Stimulated activated naive CD8-positive, alpha-beta T cell treated with anti-CD3 and anti-CD28 coated beads, Interleukin-15, Interleukin-2, amounts not matched to agents 100 ng/mL and 50 ng/mL, for 24 hours (primary cell): Measurements from ENCODE around the gene EEF1AKMT1.

ENCODE experiments used
- H3K27ac Mint-ChIP-seq: one replicate; pipeline ENCODE4 v1.8.0; 2021; ENCODE audit warnings: mild to moderate bottlenecking, mixed read lengths
- H3K27me3 Mint-ChIP-seq: one replicate; pipeline ENCODE4 v1.8.0; 2021; ENCODE audit warnings: mixed read lengths
- H3K36me3 Mint-ChIP-seq: one replicate; pipeline ENCODE4 v1.8.0; 2021; ENCODE audit warnings: low read depth, mixed read lengths
- H3K4me1 Mint-ChIP-seq: one replicate; pipeline ENCODE4 v1.8.0; 2021; ENCODE audit warnings: low read depth, mixed read lengths
- H3K4me3 Mint-ChIP-seq: one replicate; pipeline ENCODE4 v1.8.0; 2021; ENCODE audit warnings: mild to moderate bottlenecking, mixed read lengths
- H3K9me3 Mint-ChIP-seq: one replicate; pipeline ENCODE4 v1.8.0; 2021; ENCODE audit warnings: mixed read lengths

EEF1AKMT1 gene

DNA sequence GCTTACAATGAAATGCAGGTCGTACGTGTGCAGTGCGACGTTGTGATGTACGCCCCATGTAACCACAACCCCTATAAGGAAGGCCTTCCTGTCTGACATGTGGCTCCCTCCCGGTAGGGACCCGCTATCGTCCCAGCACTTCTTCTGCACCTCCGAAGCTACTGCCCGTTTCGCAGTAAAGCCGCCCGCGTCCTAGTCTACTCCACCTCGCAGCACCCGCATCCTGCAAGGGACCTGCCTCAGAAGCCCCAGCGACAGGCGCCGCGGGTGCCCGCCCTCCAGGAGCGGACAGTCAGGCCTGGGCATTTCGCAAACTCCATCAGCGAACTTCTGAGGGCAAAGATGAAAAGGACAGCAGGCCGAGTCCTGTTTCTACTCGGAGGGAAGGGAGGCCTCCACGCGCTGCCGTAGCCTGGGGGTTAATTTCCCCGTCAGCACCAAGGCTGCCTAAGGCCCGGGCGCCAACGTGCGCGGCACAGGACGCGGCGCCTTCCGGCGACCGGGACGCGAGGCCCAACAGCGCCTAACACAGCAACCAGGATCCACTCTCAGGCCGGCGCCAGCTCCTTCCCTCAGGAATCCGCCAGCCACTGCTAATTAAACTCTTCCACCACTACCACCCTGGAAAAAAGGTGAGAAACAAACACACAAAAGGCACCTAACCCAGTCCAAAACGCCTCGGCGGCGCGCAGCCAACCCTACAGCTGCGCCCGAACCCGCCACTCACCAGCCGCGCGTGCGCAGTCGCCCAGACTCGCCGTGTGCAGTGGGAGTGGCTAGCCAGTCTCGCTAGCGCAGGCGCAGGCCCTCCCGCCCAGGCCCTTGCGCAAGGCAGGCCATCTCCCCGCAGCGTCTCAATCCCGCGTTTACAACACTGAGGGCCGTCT lies at the start of gene EEF1AKMT1:
Gene EEF1AKMT1, minus strand, starts transcription at position 768 of the 887 bp plus-strand sequence. CDS start 16,363 bp downstream, outside the sequence.
- peak within 1 kb of the TSS; percentile 99 for H3K27ac Mint-ChIP-seq
- H3K36me3 Mint-ChIP-seq: peaks cover 75% of the 10 kb centered on the region
- H3K9me3 Mint-ChIP-seq: peaks cover 12% of the 10 kb centered on the region
- H3K27me3 Mint-ChIP-seq: no peaks in the 10 kb centered on the region
- H3K4me3 Mint-ChIP-seq: peak within 1 kb of the TSS; percentile 94
- peaks cover 60% of the 10 kb centered on the region for H3K4me1 Mint-ChIP-seq

DNA sequence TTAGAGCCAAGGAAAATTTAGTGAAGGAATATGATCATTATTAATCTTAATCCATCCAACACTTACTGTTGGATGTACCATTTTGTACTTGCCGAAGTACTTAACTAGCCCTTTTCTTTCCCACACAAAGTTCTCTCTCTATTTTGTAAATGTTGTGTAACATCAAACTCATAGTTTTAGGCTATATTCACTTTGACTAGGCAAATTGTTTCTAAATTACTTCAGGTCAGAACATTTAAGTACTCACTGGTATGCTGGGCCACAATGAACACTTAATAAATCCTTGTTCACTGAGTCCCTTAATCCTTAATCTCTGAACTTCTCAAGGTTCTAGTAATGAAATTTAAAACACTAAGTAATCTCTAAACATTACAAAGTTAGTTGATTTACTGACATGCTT lies 49.3 kb upstream of the EEF1AKMT1 start:
- Mint-ChIP-seq H3K4me3 (no peak overlapping the region), H3K9me3 (no peaks in the 10 kb centered on the region), H3K27me3 (no peaks in the 10 kb centered on the region), H3K36me3 (peaks cover 52% of the 10 kb centered on the region), H3K27ac (no peak overlapping the region), H3K4me1 (peaks cover 22% of the 10 kb centered on the region)

DNA sequence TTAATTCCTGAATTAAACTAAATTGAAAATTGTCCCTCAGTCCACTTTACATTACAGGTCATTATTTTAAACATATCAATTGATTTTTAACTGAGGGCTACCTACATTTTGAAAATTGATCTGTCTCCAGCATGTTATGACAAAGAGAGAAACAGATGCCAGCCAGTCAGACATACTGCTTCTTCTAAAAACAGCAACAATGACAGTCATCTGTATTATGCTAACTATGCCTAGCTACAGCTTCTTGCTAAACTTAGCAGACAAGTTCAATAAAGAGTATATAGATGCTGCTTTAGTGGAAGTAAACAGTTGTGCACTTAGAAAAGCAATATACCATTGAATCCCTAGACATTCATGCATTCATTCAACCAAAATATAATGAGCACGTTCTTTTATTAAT lies 48.6 kb upstream of the EEF1AKMT1 start:
- H3K4me3 Mint-ChIP-seq: no peak overlapping the region
- H3K36me3 Mint-ChIP-seq: peaks cover 54% of the 10 kb centered on the region
- H3K9me3 Mint-ChIP-seq: no peaks in the 10 kb centered on the region

DNA sequence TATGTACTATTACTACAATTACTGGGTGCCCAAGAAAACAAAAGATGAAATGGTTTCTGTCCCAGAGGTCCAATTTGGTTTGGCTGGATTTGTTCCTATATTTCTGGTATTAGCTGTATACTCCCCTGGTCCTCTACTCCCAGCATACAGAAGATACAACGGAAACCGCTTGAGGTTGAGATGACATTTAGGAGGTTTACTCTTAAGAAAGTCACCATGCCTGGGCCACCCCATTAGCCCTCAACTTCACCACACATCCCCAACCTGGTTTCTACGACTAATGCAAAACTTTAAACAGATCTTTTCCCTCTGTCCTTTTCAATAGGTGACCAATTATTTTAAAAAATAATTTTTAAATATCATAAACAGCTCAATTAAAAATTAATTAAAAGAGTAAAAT lies 46.0 kb upstream of the EEF1AKMT1 start:
- peaks cover 55% of the 10 kb centered on the region for H3K36me3 Mint-ChIP-seq
- no peak overlapping the region for H3K4me3 Mint-ChIP-seq
- no peaks in the 10 kb centered on the region for H3K27me3 Mint-ChIP-seq
- no peak overlapping the region for H3K27ac Mint-ChIP-seq
- peaks cover 21% of the 10 kb centered on the region for H3K4me1 Mint-ChIP-seq
- no peaks in the 10 kb centered on the region for H3K9me3 Mint-ChIP-seq

More for the DNA sequence above, 48.6 kb upstream of the EEF1AKMT1 start:
- Mint-ChIP-seq H3K4me1 (peaks cover 21% of the 10 kb centered on the region), H3K27ac (no peak overlapping the region), H3K27me3 (no peaks in the 10 kb centered on the region)

DNA sequence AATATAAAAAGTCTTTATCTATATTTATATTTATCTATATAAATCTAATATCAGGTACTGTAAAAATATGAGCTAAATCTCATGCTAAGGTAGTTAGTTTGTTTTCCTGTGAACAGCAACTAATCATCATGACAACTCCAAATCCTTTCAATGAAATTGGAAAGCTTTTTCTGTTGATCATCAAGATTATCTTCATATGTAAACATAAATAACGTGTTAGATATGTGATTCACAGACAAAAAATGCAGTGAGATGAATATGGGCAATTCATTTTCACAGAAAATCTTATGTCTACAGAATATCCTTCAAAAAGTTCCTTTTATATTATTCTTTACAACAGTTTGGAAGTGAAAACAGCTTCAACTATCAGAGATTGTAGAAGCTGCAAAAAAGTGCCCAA lies 41.7 kb upstream of the EEF1AKMT1 start:
- peaks cover 19% of the 10 kb centered on the region for H3K4me1 Mint-ChIP-seq
- H3K27ac Mint-ChIP-seq: no peak overlapping the region
- peaks cover 57% of the 10 kb centered on the region for H3K36me3 Mint-ChIP-seq
- no peak overlapping the region for H3K4me3 Mint-ChIP-seq
- H3K27me3 Mint-ChIP-seq: no peaks in the 10 kb centered on the region
- H3K9me3 Mint-ChIP-seq: no peaks in the 10 kb centered on the region

DNA sequence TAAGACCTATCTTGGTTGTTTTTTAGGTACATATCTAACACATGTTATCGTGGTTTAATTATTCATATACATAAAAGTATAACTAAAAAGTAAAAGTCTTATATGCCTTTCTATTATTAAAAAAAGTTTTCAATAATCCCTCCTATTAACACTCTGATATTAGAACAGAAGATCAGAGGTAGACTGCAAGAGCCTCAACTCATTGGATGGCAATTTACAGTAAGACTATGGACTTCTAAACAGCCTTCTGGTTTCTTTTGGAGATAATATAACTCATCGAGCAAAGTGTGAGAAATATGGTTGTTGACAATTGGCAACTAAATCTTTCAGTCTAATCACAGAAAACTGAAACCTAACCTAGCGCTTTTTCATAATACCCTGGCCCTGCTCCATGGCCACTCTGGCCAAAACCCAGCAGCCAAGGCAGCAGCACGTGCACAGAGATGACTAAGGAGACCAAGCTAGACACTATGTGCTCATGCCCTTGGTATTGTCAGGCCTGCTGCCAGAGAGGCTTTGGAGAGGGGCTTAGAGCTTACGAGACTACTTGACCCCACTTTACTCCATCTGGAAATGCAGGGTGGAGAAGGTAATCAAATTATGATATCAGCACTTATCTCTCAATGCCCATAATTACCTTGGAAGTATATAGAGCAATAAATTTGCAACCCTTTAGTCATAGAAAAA lies 40.6 kb upstream of the EEF1AKMT1 start:
- Mint-ChIP-seq H3K36me3 (peaks cover 58% of the 10 kb centered on the region), H3K4me1 (peaks cover 10% of the 10 kb centered on the region), H3K9me3 (no peaks in the 10 kb centered on the region), H3K4me3 (no peak overlapping the region), H3K27ac (no peak overlapping the region), H3K27me3 (no peaks in the 10 kb centered on the region)

DNA sequence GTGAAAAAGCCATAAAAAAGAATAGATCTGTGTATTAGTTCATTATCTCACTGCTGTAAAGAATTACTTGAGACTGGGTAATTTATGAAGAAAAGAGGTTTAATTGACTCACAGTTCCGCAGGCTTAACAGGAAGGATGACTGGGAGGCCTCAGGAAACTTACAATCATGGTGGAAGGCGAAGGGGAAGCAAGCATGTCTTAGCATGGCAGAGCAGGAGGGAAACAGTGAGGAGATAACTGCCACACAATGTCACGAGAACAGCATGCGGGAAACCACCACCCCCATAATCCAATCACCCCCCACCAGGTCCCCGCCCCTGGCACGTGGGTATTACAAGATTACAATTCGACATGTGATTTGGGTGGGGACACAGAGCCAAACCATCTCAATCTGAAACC lies 39.1 kb upstream of the EEF1AKMT1 start:
- H3K4me1 Mint-ChIP-seq: peaks cover 10% of the 10 kb centered on the region

DNA sequence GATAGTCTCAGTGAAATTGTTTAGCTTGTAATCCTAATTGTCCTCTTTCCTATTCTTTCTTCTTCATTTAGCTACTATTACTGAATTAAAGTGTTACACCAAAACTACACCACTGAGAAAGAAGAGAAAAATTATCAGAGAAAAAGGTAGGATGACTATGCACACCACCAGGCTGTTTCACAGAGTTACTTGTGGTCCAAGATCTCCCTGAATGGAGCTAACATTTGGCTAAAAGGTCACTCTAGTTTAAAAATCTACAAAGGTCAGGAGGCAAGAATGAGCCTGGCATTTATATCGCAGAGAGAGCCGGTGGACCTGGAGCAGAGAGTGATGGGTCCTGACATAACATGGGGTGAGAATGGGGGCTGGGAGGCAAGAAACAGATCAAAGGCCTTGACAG lies 37.0 kb upstream of the EEF1AKMT1 start:
- no peaks in the 10 kb centered on the region for H3K9me3 Mint-ChIP-seq
- H3K4me3 Mint-ChIP-seq: no peak overlapping the region
- peak overlapping the region; percentile 5 for H3K27ac Mint-ChIP-seq
- H3K4me1 Mint-ChIP-seq: peaks cover 10% of the 10 kb centered on the region
- H3K36me3 Mint-ChIP-seq: peaks cover 56% of the 10 kb centered on the region
- no peaks in the 10 kb centered on the region for H3K27me3 Mint-ChIP-seq

More for the DNA sequence above, 39.1 kb upstream of the EEF1AKMT1 start:
- Mint-ChIP-seq H3K9me3 (no peaks in the 10 kb centered on the region), H3K4me3 (no peak overlapping the region), H3K27me3 (no peaks in the 10 kb centered on the region), H3K27ac (peak overlapping the region; percentile 63), H3K36me3 (peaks cover 53% of the 10 kb centered on the region)

GRCh38 chr13:20808874-20809273 lies 35.1 kb upstream of the EEF1AKMT1 start:
- Mint-ChIP-seq H3K27ac (no peak overlapping the region), H3K36me3 (peaks cover 65% of the 10 kb centered on the region), H3K27me3 (no peaks in the 10 kb centered on the region), H3K4me3 (no peak overlapping the region), H3K9me3 (no peaks in the 10 kb centered on the region), H3K4me1 (peaks cover 13% of the 10 kb centered on the region)

DNA sequence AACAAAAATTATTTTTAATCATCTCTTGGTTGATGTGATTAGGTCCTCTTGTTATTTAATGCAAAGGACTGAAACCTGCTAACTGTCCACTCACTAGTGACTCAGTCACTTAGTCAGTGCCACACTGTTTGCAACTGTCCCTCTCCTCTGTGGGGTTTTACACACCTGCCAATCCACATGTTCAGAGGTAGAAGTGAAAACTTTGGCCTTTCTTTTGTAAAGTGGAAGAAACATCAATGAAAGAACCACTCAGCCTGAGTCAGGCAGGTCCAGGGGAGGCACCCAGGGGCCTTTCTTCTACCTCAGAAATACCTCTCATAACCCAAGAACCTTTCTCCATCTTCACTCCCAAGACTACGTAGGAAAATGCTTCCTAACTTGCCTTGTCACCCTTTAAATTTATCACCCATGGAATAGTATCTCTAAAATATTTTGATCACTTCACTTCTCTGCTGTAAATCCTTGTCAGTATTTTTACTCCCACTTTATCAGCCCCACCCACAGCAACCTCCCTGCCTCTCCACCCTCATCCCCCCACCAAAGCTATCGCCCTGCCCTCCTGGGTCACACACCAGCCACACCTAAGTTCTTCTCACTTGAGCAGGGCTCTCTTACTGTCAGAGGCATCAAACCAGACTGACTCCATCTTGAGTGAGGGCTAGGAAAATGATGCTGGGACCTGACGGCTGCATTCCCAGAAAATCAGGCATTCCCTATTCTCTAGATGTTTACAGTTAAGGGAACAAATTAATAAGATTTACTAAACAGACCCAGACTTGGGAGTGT lies 29.6 kb upstream of the EEF1AKMT1 start:
- peaks cover 28% of the 10 kb centered on the region for H3K4me1 Mint-ChIP-seq
- no peak overlapping the region for H3K4me3 Mint-ChIP-seq
- no peaks in the 10 kb centered on the region for H3K9me3 Mint-ChIP-seq
- peaks cover 54% of the 10 kb centered on the region for H3K36me3 Mint-ChIP-seq
- H3K27me3 Mint-ChIP-seq: no peaks in the 10 kb centered on the region
- peak overlapping the region; percentile 69 for H3K27ac Mint-ChIP-seq

DNA sequence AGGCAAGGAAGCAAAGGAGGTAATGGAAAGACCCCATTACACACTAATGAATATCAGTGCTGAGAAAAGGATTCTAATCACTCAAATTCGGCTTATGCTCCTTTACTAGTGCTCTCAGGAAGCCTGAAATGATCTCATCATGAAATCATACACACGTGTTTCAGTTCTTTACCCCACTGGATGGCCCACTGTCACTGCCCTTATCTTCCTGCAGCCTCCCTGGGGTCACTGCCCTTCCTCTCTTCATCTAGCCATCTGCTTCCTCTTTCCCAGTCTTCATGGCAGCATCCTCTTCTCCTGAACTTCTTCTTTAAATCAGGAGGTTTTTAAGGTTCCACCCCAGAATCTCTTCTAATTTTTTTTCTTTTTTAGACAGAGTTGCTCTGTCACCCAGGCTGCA lies 27.9 kb upstream of the EEF1AKMT1 start:
- H3K4me3 Mint-ChIP-seq: no peak overlapping the region
- H3K36me3 Mint-ChIP-seq: peaks cover 63% of the 10 kb centered on the region
- peaks cover 41% of the 10 kb centered on the region for H3K4me1 Mint-ChIP-seq
- peak overlapping the region; percentile 24 for H3K27ac Mint-ChIP-seq
- H3K9me3 Mint-ChIP-seq: no peaks in the 10 kb centered on the region
- no peaks in the 10 kb centered on the region for H3K27me3 Mint-ChIP-seq

- peaks cover 42% of the 10 kb centered on the region for H3K4me1 Mint-ChIP-seq
- peaks cover 65% of the 10 kb centered on the region for H3K36me3 Mint-ChIP-seq
- H3K27ac Mint-ChIP-seq: peak overlapping the region; percentile 72
- no peaks in the 10 kb centered on the region for H3K9me3 Mint-ChIP-seq
- no peak overlapping the region for H3K4me3 Mint-ChIP-seq
- no peaks in the 10 kb centered on the region for H3K27me3 Mint-ChIP-seq
Measured at GRCh38 chr13:20799726-20800416, 26.1 kb upstream of the EEF1AKMT1 start.

DNA sequence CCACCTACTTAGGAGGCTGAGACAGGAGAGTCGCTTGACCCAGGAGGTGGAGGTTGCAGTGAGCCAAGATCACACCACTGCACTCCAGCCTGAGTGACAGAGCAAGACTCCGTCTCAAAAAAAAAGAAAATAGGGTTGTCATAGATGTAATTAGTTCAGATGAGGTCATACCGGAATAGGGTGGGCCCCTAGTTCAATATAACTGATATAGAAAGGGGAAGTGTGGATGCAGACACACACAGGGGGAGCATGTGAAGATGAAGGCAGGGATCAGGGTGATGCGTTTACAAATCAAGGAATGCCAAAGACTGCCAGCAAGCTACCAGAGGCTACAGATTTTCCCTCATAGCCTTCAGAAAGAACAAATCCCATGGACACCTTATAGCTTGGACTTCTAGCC lies 24.3 kb upstream of the EEF1AKMT1 start:
- Mint-ChIP-seq H3K4me1 (peaks cover 32% of the 10 kb centered on the region), H3K27ac (no peak overlapping the region), H3K36me3 (peaks cover 71% of the 10 kb centered on the region), H3K4me3 (no peak overlapping the region), H3K9me3 (no peaks in the 10 kb centered on the region), H3K27me3 (no peaks in the 10 kb centered on the region)

DNA sequence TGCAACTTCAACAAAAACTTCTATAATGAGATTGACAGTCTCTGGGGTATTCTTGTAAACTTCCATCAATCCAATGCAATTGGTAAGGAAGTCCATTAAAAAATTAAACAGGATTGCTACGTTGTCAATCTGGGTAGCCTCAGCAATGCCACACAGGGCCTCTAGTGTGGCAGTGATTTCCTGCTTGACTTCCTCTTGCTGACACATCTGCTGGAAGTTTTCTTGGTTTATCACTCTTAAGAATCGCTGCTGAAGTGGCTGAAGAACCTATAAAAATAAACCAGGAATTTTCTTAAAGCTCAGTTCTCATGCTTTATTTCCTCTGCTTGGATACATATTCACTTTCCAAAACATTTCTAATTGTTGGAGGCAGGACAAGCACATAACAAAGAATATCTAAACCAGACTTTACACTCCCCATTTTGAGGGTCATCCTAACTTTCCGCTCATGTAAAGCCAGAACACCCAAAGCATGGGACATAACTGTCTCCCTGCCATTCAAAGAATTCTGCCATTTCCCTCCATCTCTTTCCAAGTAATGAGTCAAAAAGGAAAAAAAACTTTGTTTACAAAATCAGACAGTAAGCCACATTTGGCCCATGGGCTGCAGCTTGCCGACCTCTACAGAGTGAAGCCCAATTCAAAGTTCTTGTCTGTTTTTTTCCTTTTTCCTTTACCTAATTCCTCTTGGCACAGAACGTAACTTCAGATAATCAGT lies 23.2 kb upstream of the EEF1AKMT1 start:
- no peak overlapping the region for H3K4me3 Mint-ChIP-seq
- H3K27ac Mint-ChIP-seq: no peak overlapping the region
- peaks cover 29% of the 10 kb centered on the region for H3K4me1 Mint-ChIP-seq
- H3K9me3 Mint-ChIP-seq: no peaks in the 10 kb centered on the region
- H3K27me3 Mint-ChIP-seq: no peaks in the 10 kb centered on the region
- H3K36me3 Mint-ChIP-seq: peaks cover 72% of the 10 kb centered on the region
